ENCODE measurements around the gene DUSP7.

DUSP7 gene

GRCh38 chr3:52094571-52095485 lies 38.5 kb upstream of the DUSP7 start:
- TF ChIP-seq CTCF (IDR thresholded peaks at IDR 0.05; ENCODE audit: low read depth, low read length), result no peak
- DNase-seq (ENCODE audit: extremely low read depth, low read depth), result no peak

GRCh38 chr3:52093756-52094545 lies 37.6 kb upstream of the DUSP7 start:
- DNase-seq (ENCODE audit: extremely low read depth, low read depth), result no peak

GRCh38 chr3:52092891-52093290 lies 36.5 kb upstream of the DUSP7 start:
- DNase-seq (ENCODE audit: extremely low read depth, low read depth), result no peak
- no peak for TF ChIP-seq CTCF (IDR thresholded peaks at IDR 0.05; ENCODE audit: low read depth, low read length)

More at GRCh38 chr3:52093756-52094545, 37.6 kb upstream of the DUSP7 start:
- no peak for TF ChIP-seq CTCF (IDR thresholded peaks at IDR 0.05; ENCODE audit: low read depth, low read length)

- TF ChIP-seq CTCF (IDR thresholded peaks at IDR 0.05; ENCODE audit: low read depth, low read length), result no peak
- DNase-seq (ENCODE audit: extremely low read depth, low read depth), result no peak
Measured at GRCh38 chr3:52092271-52092660, 35.9 kb upstream of the DUSP7 start.

GRCh38 chr3:52091586-52092270 lies 35.4 kb upstream of the DUSP7 start:
- no peak for TF ChIP-seq CTCF (IDR thresholded peaks at IDR 0.05; ENCODE audit: low read depth, low read length)
- DNase-seq (ENCODE audit: extremely low read depth, low read depth), result no peak

- DNase-seq (ENCODE audit: extremely low read depth, low read depth), result no peak
- TF ChIP-seq CTCF (IDR thresholded peaks at IDR 0.05; ENCODE audit: low read depth, low read length), result no peak
Measured at GRCh38 chr3:52090933-52091468, 34.6 kb upstream of the DUSP7 start.
